ENCODE measurements around the gene SP140L.

DNA sequence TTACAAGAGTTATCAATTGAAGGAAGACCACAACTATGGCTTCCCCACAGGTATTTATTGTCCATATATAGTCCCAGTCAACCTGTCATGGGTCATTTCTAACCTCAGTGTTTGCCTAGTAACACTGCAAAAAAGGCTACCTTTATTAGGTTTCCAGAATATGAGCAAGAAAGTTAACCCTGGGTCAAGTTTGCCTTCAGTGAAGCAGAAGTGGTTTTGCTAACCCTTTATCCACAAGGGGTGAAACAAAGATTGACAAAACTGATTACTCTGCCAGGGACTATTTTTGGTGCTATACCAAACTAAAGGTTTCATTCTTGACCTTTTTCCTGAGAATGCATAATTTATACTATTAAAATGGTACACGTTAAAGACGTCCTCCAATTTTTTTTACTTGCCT, 117.8 kb downstream of the SP140L start:
- TF ChIP-seq, protein P1, sequence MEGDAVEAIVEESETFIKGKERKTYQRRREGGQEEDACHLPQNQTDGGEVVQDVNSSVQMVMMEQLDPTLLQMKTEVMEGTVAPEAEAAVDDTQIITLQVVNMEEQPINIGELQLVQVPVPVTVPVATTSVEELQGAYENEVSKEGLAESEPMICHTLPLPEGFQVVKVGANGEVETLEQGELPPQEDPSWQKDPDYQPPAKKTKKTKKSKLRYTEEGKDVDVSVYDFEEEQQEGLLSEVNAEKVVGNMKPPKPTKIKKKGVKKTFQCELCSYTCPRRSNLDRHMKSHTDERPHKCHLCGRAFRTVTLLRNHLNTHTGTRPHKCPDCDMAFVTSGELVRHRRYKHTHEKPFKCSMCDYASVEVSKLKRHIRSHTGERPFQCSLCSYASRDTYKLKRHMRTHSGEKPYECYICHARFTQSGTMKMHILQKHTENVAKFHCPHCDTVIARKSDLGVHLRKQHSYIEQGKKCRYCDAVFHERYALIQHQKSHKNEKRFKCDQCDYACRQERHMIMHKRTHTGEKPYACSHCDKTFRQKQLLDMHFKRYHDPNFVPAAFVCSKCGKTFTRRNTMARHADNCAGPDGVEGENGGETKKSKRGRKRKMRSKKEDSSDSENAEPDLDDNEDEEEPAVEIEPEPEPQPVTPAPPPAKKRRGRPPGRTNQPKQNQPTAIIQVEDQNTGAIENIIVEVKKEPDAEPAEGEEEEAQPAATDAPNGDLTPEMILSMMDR (IDR thresholded peaks at IDR 0.05): no peak
- TF ChIP-seq POLR2A (IDR thresholded peaks at IDR 0.05): no peak
